ENCODE measurements around the gene LAMC3. TPM values are rescaled to one million over a fixed set of nuclear protein-coding genes. Genes with fewer than 3 reads are reported as not detected.
"Not testable (repeated sequence)": the region's sequence is repeated elsewhere in the genome, so short reads cannot be mapped to it uniquely, and the experiment has no call there.

The LAMC3 gene
- total RNA-seq, 4 donors from 2014 or later = under 0.01 to 0.78 (median 0.50) TPM; not detected in 1

DNA sequence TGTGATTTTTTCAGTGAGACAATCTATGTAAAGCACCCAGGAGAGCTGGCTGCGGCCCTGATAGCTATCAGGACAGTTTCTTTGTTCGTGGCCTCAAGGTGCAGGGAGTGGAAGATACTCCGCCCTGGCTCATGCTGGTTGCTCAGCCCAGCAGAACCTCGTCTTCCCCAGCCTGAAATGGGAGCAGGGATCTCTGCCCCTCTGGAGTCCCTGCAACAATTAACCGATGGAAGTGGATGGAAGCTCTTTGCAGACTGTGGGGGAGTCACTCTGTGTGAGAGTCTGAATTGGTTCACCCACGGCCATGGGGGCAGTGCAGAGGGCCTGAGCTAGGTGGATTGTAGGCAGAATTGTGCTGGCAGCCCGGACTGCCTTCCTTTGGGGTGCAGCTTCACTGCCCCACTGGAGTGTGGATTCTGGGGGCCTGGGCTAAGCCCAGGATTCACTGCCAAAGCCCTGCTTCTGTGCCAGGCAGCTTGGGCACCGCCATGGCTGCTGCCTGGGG, 90.2 kb downstream of the LAMC3 start:
- 88 to 95% methylated on average over 4 of the region's 8 CpGs for WGBS, 2 donors (ENCODE audit: low coverage in 1 of 2)
- peaks cover 0 to 38% (median 15%) of the 10 kb centered on the region in 3 donors for H3K4me1 ChIP-seq
- H3K27ac ChIP-seq = peak overlapping the region in 1 of 4 donors; percentile 78

GRCh38 chr9:131099845-131100244, 90.9 kb downstream of the LAMC3 start:
- 93% methylated on average over 2 of the region's 8 CpGs; no CpG with 5 or more reads in 1 of the 2 donors for WGBS, 2 donors (ENCODE audit: low coverage in 1 of 2)
- H3K27me3 ChIP-seq = peaks cover 40% of the 10 kb centered on the region
- not testable (repeated sequence) for H3K27ac ChIP-seq

More for the DNA sequence above, 90.2 kb downstream of the LAMC3 start:
- Histone ChIP-seq H3K36me3 (no peaks in the 10 kb centered on the region), H3K9me3 (no peaks in the 10 kb centered on the region), H3K4me3 (no peak overlapping the region), H3K27me3 (peaks cover 47% of the 10 kb centered on the region)
- no peak for TF ChIP-seq POLR2AphosphoS5 (IDR thresholded peaks at IDR 0.05)
- no peak for TF ChIP-seq EP300 (IDR thresholded peaks at IDR 0.05)
- no peak for TF ChIP-seq CTCF (IDR thresholded peaks at IDR 0.05)
- no peak for TF ChIP-seq POLR2A (IDR thresholded peaks at IDR 0.05)
- ATAC-seq = no peak

DNA sequence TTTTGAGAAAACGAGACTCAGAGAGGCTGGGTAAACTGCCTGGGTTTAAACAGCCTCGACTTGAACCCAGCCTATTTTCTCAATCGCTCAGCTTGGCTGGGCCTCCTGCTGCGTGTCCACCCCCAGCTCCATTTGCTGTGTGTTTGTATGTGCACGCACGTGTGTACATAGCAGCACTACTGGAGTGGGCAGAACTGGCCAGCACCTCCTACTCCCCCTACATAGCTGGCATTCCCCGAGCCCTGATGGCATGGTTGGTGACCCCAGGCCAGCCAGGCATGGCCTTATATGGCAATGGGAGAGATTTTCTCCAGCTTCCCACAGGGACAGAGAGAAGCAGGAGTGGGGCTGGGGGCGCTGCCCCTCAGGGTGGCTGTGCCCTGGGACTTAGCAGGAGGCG, 91.5 kb downstream of the LAMC3 start:
- Histone ChIP-seq H3K4me3 (no peak overlapping the region), H3K9me3 (no peaks in the 10 kb centered on the region), H3K27me3 (peaks cover 34% of the 10 kb centered on the region), H3K27ac (no peak overlapping the region), H3K36me3 (no peaks in the 10 kb centered on the region), H3K4me1 (peaks cover 0 to 37% (median 15%) of the 10 kb centered on the region in 3 donors)
- ATAC-seq = no peak
- TF ChIP-seq CTCF (IDR thresholded peaks at IDR 0.05) (no peak), POLR2A (IDR thresholded peaks at IDR 0.05) (peak in 1 of 2 donors; percentile 12)
- 60 to 75% methylated on average over 1 to 5 of the region's 9 CpGs for WGBS, 2 donors (ENCODE audit: low coverage in 1 of 2)

More at GRCh38 chr9:131099845-131100244, 90.9 kb downstream of the LAMC3 start:
- not testable (repeated sequence) for ATAC-seq, H3K36me3 ChIP-seq, H3K4me3 ChIP-seq, H3K9me3 ChIP-seq
- peaks cover 0 to 38% (median 15%) of the 10 kb centered on the region in 3 donors for H3K4me1 ChIP-seq

DNA sequence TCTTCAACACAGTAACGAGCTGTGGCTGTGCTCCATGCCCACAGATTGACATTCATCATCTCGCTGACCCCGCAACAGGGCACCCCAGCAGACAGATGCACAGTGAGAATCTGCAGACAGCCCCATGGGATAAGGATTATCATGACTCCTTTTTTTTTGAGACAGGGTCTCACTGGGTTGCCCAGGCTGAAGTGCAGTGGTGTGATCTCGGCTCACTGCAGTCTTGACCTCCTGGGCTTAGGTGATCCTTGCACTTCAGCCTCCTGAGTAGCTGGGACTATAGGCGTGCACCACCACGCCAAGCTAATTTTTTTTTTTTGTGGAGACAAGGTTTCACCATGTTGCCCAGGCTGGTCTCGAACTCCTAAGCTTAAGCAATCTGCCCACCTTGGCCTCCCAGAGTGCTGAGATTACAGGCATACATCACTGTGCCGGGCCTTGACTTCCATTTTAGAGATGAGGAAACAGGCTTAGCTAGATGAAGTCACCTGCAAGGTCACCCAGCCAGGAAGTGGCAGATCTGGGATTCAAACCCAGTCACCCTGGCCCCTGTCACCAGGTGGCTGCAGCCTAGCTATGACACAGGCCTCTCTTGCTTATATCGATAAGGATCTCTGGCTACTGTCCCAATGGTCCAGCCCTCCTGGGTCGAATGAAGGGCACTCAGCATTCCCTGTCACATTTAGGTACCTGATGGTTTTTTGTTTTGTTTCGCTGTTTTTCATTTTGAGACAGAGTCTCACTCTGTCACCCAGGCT, 92.4 kb downstream of the LAMC3 start:
- H3K4me1 ChIP-seq = peaks cover 0 to 28% (median 6%) of the 10 kb centered on the region in 3 donors
- no peaks in the 10 kb centered on the region for H3K9me3 ChIP-seq
- TF ChIP-seq CTCF (IDR thresholded peaks at IDR 0.05) = no peak
- TF ChIP-seq POLR2A (IDR thresholded peaks at IDR 0.05) = no peak
- no peak for TF ChIP-seq EP300 (IDR thresholded peaks at IDR 0.05)
- TF ChIP-seq POLR2AphosphoS5 (IDR thresholded peaks at IDR 0.05) = no peak
- H3K27me3 ChIP-seq = peaks cover 29% of the 10 kb centered on the region
- no peak overlapping the region for H3K4me3 ChIP-seq
- WGBS, 2 donors (ENCODE audit: low coverage in 1 of 2) = 87 to 100% methylated on average over 1 to 4 of the region's 11 CpGs
- no peak for ATAC-seq
- peak overlapping the region in 1 of 4 donors; percentile 40 for H3K27ac ChIP-seq
- no peaks in the 10 kb centered on the region for H3K36me3 ChIP-seq

DNA sequence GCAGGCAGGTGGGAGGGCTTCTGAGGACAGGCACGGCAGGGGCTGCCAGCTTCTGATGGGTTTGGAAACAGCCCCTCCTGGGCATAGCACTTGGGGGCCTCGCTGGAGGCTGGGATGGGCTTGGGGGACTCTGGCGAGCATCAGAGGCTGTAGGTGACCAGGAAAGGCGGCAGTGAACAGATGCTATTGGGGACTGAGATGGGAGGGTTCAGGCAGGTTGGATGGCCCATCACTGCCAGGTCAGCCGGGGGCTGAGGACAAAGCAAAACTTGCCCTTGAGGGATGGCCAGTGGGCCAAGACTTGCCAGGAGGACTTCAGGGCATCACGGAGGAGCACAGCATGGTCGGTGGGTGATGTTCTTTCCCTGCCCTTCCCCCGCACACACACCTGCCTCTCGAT, 94.0 kb downstream of the LAMC3 start:
- no peaks in the 10 kb centered on the region for H3K36me3 ChIP-seq
- no peak for ATAC-seq
- H3K4me3 ChIP-seq = no peak overlapping the region
- TF ChIP-seq POLR2AphosphoS5 (IDR thresholded peaks at IDR 0.05) = no peak
- no peak for TF ChIP-seq CTCF (IDR thresholded peaks at IDR 0.05)
- no peak for TF ChIP-seq POLR2A (IDR thresholded peaks at IDR 0.05)
- no peak for TF ChIP-seq EP300 (IDR thresholded peaks at IDR 0.05)
- no peaks in the 10 kb centered on the region for H3K9me3 ChIP-seq
- peaks cover 0 to 12% (median 0%) of the 10 kb centered on the region in 3 donors for H3K4me1 ChIP-seq
- 64% methylated on average over 5 of the region's 9 CpGs; no CpG with 5 or more reads in 1 of the 2 donors for WGBS, 2 donors (ENCODE audit: low coverage in 1 of 2)
- peaks cover 13% of the 10 kb centered on the region for H3K27me3 ChIP-seq
- peak overlapping the region in 1 of 4 donors; percentile 40 for H3K27ac ChIP-seq
